OCI-LY7 (cell line): ENCODE measurements around the gene MUC6. TPM values are rescaled to one million over a fixed set of nuclear protein-coding genes. Genes with fewer than 3 reads are reported as not detected.

Experiments used
- BruUV-seq: library from RNA; stranded (reverse); fragments of 400-500 nt; replicated peaks from 2 replicates; lab custom pipeline; 2021; lab: Mats Ljungman, UMichigan
- CTCF ChIA-PET: fragments of 300-600 bp; sonication (Branson Sonifier 250); formaldehyde crosslinking; loops from one replicate; lab custom pipeline; 2022; ENCODE audit warnings: antibody characterized with exemption; ENCODE audit not compliant: unreplicated experiment; lab: Charles Lee
- POLR2A ChIA-PET: fragments of 300-600 bp; sonication (Branson Sonifier 250); formaldehyde crosslinking; loops from one replicate; lab custom pipeline; 2022; ENCODE audit warnings: antibody characterized with exemption; lab: Charles Lee
- DNase-seq: peaks from one replicate; pipeline ENCODE4 v3.0.0-alpha.2; 2015; ENCODE audit warnings: low spot score
- H2AFZ ChIP-seq: fragments of 200-600 bp; sonication (generic), shearing (Covaris generic); 2 replicates; pipeline ENCODE4 v1.6.1; 2014; ENCODE audit warnings: mild to moderate bottlenecking, antibody characterized with exemption, low read length, moderate library complexity
- H3K27ac ChIP-seq: fragments of 200-600 bp; sonication (generic); 2 replicates; pipeline ENCODE4 v1.5.1; 2014; ENCODE audit warnings: mixed run types, low read depth, mild to moderate bottlenecking, moderate library complexity, low read length, inconsistent platforms; ENCODE audit not compliant: poor library complexity, severe bottlenecking
- H3K36me3 ChIP-seq: fragments of 200-600 bp; sonication (generic); 2 replicates; pipeline ENCODE4 v1.6.1; 2014; ENCODE audit warnings: mild to moderate bottlenecking, antibody characterized with exemption, low read length, moderate library complexity, mixed read lengths; ENCODE audit not compliant: insufficient read depth
- H3K4me1 ChIP-seq: fragments of 200-600 bp; sonication (generic); 2 replicates; pipeline ENCODE4 v1.5.1; 2014; ENCODE audit warnings: mild to moderate bottlenecking, low read length; ENCODE audit not compliant: insufficient read depth, poor library complexity, severe bottlenecking
- H3K4me2 ChIP-seq: fragments of 200-600 bp; sonication (generic); 2 replicates; pipeline ENCODE4 v1.6.1; 2014; ENCODE audit warnings: mild to moderate bottlenecking, low read length
- H3K4me3 ChIP-seq: fragments of 200-600 bp; sonication (generic); 2 replicates; pipeline ENCODE4 v1.5.1; 2014; ENCODE audit warnings: mild to moderate bottlenecking, low read depth, low read length; ENCODE audit not compliant: poor library complexity, severe bottlenecking
- H3K79me2 ChIP-seq: fragments of 200-600 bp; sonication (generic); 2 replicates; pipeline ENCODE4 v1.6.1; 2016; ENCODE audit warnings: low read depth, mild to moderate bottlenecking, low read length, moderate library complexity, mixed read lengths; ENCODE audit not compliant: insufficient read depth
- H3K9me2 ChIP-seq: fragments of 200-600 bp; sonication (generic); 2 replicates; pipeline ENCODE4 v1.6.1; 2016; ENCODE audit warnings: mild to moderate bottlenecking, low read length, mixed read lengths; ENCODE audit not compliant: insufficient read depth
- H3K9me3 ChIP-seq: fragments of 200-600 bp; sonication (generic); 2 replicates; pipeline ENCODE4 v1.6.1; 2014; ENCODE audit warnings: mild to moderate bottlenecking, mixed run types, low read length, mixed read lengths
- H4K20me1 ChIP-seq: fragments of 200-600 bp; sonication (generic); 2 replicates; pipeline ENCODE4 v1.6.1; 2014; ENCODE audit warnings: mild to moderate bottlenecking, antibody characterized with exemption, low read length, moderate library complexity, mixed read lengths; ENCODE audit not compliant: insufficient read depth
- EZH2phosphoT487 ChIP-seq: fragments of 200-600 bp; sonication (generic); IDR thresholded peaks from 2 replicates; pipeline ENCODE4 v1.6.1; 2018; ENCODE audit warnings: low read depth, borderline replicate concordance, mild to moderate bottlenecking, mixed run types, antibody characterized with exemption, low read length, moderate library complexity, mixed read lengths
- intact Hi-C: fragments of 100-400 bp; cut with micrococcal nuclease; formaldehyde crosslinking; loops from one replicate; pipeline ENCODE4 v1.10.0; 2022; ENCODE audit not compliant: unreplicated experiment
- total RNA-seq, 2 experiments: library from RNA; depleted of rRNA in 1 of 2; stranded (reverse); fragments of >200 nt in 1 of 2; shearing (Covaris generic) in 1 of 2; gene quantifications; 2 replicates each; pipeline ENCODE4 v1.2.3, GENCODE V29; 2014 to 2022
- TF ChIP-seq, protein P1 (sequence below): fragments of 200-600 bp; sonication (generic); conservative IDR thresholded peaks from 2 replicates; pipeline ENCODE4 v1.5.1; 2014; ENCODE audit warnings: mild to moderate bottlenecking, antibody characterized with exemption, low read length, moderate library complexity, mixed read lengths

Gene MUC6
- total RNA-seq, 2 experiments from 2014 or later: not detected

DNA sequence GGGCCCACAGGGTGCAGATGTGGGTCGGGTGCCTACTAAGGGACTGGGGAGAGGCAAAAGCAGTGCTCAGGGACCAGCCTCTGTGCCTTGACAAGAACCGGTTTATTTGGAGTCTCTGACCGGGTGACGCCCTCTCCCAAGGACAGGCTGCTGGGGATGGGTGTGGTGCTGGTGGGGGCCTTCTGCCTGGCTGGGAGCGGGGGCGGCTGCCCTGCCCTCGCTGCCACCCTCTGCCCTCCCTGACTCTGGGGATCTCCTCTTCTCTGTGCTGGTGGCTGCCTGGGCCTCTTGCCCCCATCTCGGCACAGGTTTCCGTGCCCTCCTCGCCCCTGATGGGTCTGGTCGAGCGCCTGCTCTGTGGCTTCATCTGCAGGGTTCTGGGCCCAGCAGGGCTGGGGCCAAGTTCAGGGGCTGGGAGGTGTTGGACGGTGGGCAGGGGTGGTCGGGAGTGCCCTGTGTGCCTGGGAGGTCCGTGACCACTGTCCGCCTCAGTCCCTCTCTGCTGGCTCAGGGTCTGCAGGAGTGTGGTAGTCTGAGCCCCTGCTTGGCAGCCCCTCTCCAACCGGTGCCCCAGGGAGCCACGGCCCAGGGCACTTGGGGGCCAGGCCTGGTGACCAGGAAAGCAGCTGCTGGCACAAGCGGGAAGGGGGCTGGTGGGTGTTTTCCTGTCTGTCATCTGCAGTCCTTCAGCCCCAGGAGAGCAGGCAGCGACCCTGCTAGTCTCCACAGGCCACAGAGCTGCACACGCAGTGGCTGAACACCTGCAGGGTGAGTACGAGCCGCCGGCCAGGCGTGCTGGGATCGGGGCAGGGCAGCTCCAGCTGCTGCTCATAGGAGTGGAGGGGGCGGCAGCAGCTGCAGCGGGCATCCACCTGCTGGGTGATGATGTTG, 23.5 kb downstream of the MUC6 start:
- intact Hi-C loops: no loop called here
- CTCF ChIA-PET: no interaction called here
- Histone ChIP-seq H3K79me2 (no peaks in the 10 kb centered on the region), H4K20me1 (no peaks in the 10 kb centered on the region), H2AFZ (no peak overlapping the region), H3K4me2 (no peak overlapping the region), H3K4me3 (no peak overlapping the region), H3K9me3 (no peaks in the 10 kb centered on the region), H3K27ac (no peak overlapping the region), H3K4me1 (no peaks in the 10 kb centered on the region), H3K9me2 (no peaks in the 10 kb centered on the region), H3K36me3 (peaks cover 11% of the 10 kb centered on the region; the same call in 1 of the 2 replicates)
- TF ChIP-seq, protein P1, sequence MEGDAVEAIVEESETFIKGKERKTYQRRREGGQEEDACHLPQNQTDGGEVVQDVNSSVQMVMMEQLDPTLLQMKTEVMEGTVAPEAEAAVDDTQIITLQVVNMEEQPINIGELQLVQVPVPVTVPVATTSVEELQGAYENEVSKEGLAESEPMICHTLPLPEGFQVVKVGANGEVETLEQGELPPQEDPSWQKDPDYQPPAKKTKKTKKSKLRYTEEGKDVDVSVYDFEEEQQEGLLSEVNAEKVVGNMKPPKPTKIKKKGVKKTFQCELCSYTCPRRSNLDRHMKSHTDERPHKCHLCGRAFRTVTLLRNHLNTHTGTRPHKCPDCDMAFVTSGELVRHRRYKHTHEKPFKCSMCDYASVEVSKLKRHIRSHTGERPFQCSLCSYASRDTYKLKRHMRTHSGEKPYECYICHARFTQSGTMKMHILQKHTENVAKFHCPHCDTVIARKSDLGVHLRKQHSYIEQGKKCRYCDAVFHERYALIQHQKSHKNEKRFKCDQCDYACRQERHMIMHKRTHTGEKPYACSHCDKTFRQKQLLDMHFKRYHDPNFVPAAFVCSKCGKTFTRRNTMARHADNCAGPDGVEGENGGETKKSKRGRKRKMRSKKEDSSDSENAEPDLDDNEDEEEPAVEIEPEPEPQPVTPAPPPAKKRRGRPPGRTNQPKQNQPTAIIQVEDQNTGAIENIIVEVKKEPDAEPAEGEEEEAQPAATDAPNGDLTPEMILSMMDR: no peak
- TF ChIP-seq EZH2phosphoT487: no peak
- BruUV-seq: no TSS peak
- peak; percentile 8 for DNase-seq
- POLR2A ChIA-PET: no interaction called here

DNA sequence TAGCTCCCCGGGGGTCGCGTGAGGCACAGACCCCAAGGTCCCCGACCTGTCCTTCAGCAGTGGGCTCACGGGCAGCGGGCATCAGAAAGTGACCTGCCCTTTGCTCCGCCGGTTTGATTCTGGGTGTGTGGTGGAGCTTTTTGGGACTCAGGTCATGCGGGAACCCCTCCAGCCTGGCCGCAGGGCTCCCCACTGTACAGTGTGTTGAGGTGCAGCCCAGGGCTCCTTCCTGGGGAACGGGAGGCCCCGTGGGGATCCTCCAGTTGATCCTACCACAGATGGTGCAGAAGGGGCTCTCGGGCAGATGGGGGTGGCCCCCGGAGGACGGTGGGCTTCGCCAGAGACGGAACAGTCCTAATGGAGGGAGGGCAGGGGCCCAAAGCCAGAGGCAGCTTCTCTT, 24.2 kb downstream of the MUC6 start:
- Histone ChIP-seq H3K27ac (no peak overlapping the region), H3K4me1 (no peaks in the 10 kb centered on the region), H3K9me3 (no peaks in the 10 kb centered on the region), H4K20me1 (no peaks in the 10 kb centered on the region), H3K4me3 (no peak overlapping the region), H3K79me2 (no peaks in the 10 kb centered on the region), H2AFZ (no peak overlapping the region), H3K36me3 (peaks cover 11% of the 10 kb centered on the region; the same call in 1 of the 2 replicates), H3K4me2 (no peak overlapping the region), H3K9me2 (no peaks in the 10 kb centered on the region)
- intact Hi-C loops: no loop called here
- DNase-seq: no peak
- BruUV-seq: no TSS peak
- ChIA-PET POLR2A (no interaction called here), CTCF (no interaction called here)
- TF ChIP-seq, protein P1: no peak
- TF ChIP-seq EZH2phosphoT487: no peak

DNA sequence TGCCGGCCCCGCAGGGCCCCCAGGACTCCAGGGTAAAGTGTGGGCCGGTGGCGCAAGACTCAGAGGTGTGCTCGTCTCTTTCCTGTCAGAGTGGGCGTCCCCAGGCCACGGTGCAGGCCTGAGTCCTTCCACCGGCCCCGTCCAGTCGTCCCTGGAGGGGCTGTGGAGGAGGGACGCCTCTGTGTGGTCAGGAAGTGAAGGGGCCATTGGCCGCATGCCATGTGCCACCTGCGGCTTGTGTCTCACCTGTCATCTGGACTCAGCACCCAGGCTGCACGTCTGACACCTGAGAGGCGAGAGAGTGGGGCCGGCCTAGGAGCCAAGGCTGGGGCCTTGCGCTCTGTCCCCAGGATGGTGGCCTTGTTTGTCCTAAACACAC, 25.2 kb downstream of the MUC6 start:
- peaks cover 11% of the 10 kb centered on the region; the same call in 1 of the 2 replicates for H3K36me3 ChIP-seq
- intact Hi-C loops: no loop called here
- BruUV-seq: no TSS peak
- no peak overlapping the region for H3K4me2 ChIP-seq
- DNase-seq: no peak
- H3K4me1 ChIP-seq: no peaks in the 10 kb centered on the region
- H4K20me1 ChIP-seq: no peaks in the 10 kb centered on the region
- H3K4me3 ChIP-seq: no peak overlapping the region
- no peaks in the 10 kb centered on the region for H3K9me2 ChIP-seq
- no peak overlapping the region for H3K27ac ChIP-seq
- no peaks in the 10 kb centered on the region for H3K79me2 ChIP-seq
- no peaks in the 10 kb centered on the region for H3K9me3 ChIP-seq
- POLR2A ChIA-PET: no interaction called here
- no peak for TF ChIP-seq EZH2phosphoT487
- TF ChIP-seq, protein P1: no peak
- CTCF ChIA-PET: no interaction called here
- H2AFZ ChIP-seq: no peak overlapping the region
